Heart left ventricle (tissue), 13 donors: Measurements from ENCODE around the gene CMIP.

Source experiments
- CTCF ChIP-seq, 12 donors: fragments of 200-600 bp; sonication (generic) in 4 of 12; IDR thresholded peaks; one replicate each; pipeline versions ENCODE4 v1.5.0 to v1.8.0; 2018 to 2022; ENCODE audit warnings: antibody characterized with exemption in 12 of 12, mild to moderate bottlenecking in 5 of 12
- POLR2A ChIP-seq, 2 donors: fragments of 450-650 bp; IDR thresholded peaks; one replicate each; pipeline ENCODE4 v1.6.1; 2017; ENCODE audit warnings: antibody characterized with exemption in 2 of 2, mild to moderate bottlenecking in 2 of 2, moderate library complexity in 2 of 2
- donor health status: ischemic (EF 13 %, LVEDD 7.1; RV severe dilation, severe dysfunction).
- donor health status: DM: no; HTN: yes; CAD: no.
- donor health status: DM: no; HTN: no; CAD: no.
- donor health status: ischemic (EF 25% LVEDD 6.9; RV normal size, moderate dysfunction).
- donor health status: ischemic (EF 25% LVEDD 5.7; RV mildly dilated, moderate dysfunction).
- donor health status: ischemic (EF 35%, LVEDD 5.7; RV mildly dilated, moderate dysfunction).
- donor health status: nonischemic (EF 11% LVEDD 7.7; RV severe dilation, severe dysfunction).
- donor health status: DM: yes; HTN: yes; CAD: no.
- donor health status: PGD.
- donor health status: ischemic (EF 29% LVEDD 5.4; RV normal size, mild dysfunction).
- donor health status: nonischemic (EF 23%, LVEDD 6.1; RV moderate dilation, normal function).

GRCh38 chr16:81626181-81626674, 181.6 kb downstream of the CMIP start:
- TF ChIP-seq POLR2A (IDR thresholded peaks at IDR 0.05) (no peak), CTCF (IDR thresholded peaks at IDR 0.05) (no peak)
